ENCODE data around the gene ZDHHC5.

ZDHHC5 gene

GRCh38 chr11:57729479-57729878 is 61.6 kb downstream of the ZDHHC5 start:
- DNase-seq (ENCODE audit: low spot score) = no peak

- DNase-seq (ENCODE audit: low spot score) = no peak
Measured at GRCh38 chr11:57732661-57733060, 64.7 kb downstream of the ZDHHC5 start.

- DNase-seq (ENCODE audit: low spot score) = no peak
Measured at GRCh38 chr11:57735619-57736298, 67.8 kb downstream of the ZDHHC5 start.

GRCh38 chr11:57741132-57742086 is 73.5 kb downstream of the ZDHHC5 start, which contains the start of gene SELENOH:
SELENOH (plus strand) TSS chr11:57741491; CDS start chr11:57741596, 105 bp downstream.
- DNase-seq (ENCODE audit: low spot score) = peak; percentile 91

GRCh38 chr11:57742087-57742452 is 74.2 kb downstream of the ZDHHC5 start:
- no peak for DNase-seq (ENCODE audit: low spot score)

GRCh38 chr11:57744357-57744756 is 76.4 kb downstream of the ZDHHC5 start:
- no peak for DNase-seq (ENCODE audit: low spot score)

GRCh38 chr11:57745206-57745605 is 77.3 kb downstream of the ZDHHC5 start:
- no peak for DNase-seq (ENCODE audit: low spot score)

GRCh38 chr11:57746920-57747319 is 79.0 kb downstream of the ZDHHC5 start:
- DNase-seq (ENCODE audit: low spot score) = no peak
